GM18951 (cell line): ENCODE data around the gene PACS2.
"Not testable (repeated sequence)": the region's sequence is repeated elsewhere in the genome, so short reads cannot be mapped to it uniquely, and the experiment has no call there.

ENCODE experiments used
- POLR2A ChIP-seq: IDR thresholded peaks from 4 replicates; pipeline ENCODE4 v1.6.1; 2011; ENCODE audit warnings: mild to moderate bottlenecking; ENCODE audit not compliant: insufficient read length, insufficient read depth; ENCODE audit errors: extremely low read depth
- in situ Hi-C: fragments of 300-500 bp; cut with MboI; formaldehyde crosslinking; loops from one replicate; pipeline ENCODE4 v1.12.0; 2022; ENCODE audit warnings: low sequenced_read_pairs, mixed read lengths, inconsistent platforms; ENCODE audit not compliant: unreplicated experiment

Gene PACS2

DNA sequence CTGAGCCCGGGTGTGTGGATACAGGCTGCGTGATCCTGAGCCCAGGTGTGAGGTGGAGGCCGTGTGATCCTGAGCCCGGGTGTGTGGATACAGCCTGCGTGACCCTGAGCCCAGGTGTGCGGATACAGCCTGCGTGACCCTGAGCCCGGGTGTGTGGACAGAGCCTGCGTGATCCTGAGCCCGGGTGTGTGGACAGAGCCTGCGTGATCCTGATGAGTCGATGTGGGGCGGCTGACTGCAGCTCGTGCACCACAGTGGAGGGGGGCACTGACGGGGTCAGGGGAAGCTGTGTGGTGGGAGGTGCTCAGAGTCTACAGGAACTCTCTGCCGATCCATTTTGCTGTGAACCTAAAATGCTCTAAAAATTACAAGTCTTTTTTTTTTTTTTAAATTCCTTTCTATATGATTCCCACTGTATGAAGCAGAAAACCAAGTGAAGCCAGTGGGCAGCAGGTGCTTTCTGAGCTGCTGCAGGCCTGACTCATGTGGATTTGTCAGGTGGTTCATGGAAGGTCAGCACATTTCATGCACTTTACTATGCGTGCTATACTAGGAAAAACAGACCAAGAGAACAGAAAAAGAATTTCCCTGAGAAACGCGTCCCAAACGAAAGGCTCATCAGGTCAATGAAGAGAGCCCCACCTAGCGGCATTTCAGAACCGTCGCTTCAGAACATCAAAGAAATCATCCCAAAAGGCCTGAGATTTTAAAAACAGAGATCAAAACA, 33.0 kb upstream of the PACS2 start:
- in situ Hi-C loops, result no loop called here
- no peak for TF ChIP-seq POLR2A

DNA sequence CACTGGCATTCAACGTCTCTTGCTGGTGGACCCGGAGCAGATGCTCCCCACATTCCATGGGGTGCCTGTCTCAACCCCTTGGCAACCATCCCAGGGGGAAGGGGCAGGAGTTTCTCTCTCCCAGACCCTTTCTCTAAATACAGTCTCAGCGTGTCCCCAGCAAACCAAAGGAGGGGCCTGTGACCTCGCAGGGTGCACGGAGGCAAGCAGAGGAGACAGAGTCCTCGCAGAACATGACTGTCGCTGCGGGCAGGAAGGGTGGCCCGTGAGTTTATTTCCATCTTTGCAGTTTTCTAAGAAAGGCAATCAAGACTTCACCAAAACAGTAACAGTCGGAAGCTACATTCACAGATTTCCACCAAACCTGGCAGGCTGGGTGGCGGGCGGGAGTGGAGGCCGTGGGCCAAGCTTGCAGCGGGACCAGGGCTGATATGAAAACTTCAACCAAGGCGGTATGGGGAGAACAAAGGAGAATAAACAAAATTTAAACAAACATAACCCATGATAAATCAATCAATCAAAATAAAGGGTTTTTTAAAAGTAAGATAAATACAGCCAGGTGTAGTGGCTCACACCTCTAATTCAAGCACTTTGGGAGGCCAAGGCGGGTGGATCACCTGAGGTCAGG, 32.3 kb upstream of the PACS2 start:
- in situ Hi-C loops, result no loop called here

DNA sequence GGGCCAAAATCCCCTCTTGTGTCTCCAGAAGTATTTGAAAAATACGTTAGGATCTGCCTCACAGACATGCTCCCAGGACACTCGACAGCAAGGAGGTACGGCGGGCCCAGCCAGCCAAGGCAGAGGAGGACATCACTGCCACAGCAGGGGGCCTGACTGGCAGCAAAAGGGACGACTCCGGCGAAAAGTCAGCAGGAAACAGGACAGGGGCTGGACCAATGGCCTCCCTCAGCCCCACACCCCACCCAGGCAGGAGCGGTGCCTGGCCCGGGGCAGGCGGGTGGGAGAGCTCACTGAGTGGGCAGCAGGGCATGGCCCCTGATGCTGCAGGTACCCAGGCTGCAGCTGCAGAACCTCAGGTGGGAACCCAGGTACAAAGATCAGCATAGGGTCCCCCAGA, 31.5 kb upstream of the PACS2 start:
- in situ Hi-C loops, result no loop called here
- TF ChIP-seq POLR2A, result no peak

More for the DNA sequence above, 32.3 kb upstream of the PACS2 start:
- TF ChIP-seq POLR2A, result no peak

DNA sequence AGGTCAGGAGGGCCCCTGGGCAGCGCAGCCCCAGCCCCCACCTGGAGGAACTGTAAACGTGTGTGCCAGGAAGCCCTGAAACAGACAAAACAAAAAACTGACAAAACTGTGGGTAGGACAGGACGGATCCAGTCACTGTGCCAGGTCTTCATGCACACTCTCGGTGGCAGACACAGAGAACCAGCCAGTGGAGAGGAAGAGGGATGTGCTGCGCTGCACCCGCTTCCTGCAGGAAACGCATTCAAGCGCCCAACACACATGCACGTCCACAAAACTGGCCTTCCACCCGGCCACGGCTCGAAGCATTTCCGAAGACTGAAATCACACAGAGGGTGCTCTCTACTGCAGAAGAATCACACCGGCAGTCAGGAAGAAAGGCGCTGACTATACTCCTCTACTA, 30.6 kb upstream of the PACS2 start:
- in situ Hi-C loops, result no loop called here
- TF ChIP-seq POLR2A, result no peak

DNA sequence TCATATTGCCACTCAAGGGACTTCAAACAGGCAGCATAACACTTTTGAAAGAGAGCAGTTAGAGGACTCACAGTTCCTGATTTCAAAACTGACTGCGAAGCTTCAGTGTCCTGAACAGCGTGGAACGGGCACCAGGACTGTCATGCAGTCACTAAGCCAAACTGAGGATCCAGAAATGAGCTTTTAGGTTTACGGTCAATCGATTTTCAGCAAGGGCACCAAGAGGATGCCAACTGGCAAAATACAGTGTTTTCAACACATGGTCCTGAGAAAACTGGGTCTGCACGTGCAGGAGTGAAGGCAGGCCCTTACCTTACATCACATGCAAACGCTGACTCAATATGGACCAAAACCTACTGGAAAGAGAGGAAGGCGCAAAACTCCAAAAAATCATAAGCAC, 29.4 kb upstream of the PACS2 start:
- no peak for TF ChIP-seq POLR2A
- in situ Hi-C loops, result no loop called here

DNA sequence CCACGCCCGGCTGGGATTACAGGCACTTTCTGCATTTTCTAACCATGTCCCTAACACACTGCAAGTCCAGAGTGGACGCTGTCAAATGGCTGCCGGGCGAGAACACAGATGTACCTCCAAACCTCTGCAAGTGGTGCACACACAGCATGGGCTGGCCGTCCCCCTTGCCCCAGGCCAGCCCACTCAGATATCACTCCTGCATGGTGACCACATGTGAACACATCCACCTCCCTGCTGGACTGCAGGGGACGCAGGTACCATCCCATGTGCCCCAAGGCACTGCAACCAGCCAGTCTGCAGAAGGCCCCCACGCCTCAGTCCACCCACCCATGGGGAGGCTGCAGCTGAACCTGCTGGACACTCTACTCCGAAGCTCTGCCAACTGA, 27.8 kb upstream of the PACS2 start:
- no peak for TF ChIP-seq POLR2A
- in situ Hi-C loops, result no loop called here

DNA sequence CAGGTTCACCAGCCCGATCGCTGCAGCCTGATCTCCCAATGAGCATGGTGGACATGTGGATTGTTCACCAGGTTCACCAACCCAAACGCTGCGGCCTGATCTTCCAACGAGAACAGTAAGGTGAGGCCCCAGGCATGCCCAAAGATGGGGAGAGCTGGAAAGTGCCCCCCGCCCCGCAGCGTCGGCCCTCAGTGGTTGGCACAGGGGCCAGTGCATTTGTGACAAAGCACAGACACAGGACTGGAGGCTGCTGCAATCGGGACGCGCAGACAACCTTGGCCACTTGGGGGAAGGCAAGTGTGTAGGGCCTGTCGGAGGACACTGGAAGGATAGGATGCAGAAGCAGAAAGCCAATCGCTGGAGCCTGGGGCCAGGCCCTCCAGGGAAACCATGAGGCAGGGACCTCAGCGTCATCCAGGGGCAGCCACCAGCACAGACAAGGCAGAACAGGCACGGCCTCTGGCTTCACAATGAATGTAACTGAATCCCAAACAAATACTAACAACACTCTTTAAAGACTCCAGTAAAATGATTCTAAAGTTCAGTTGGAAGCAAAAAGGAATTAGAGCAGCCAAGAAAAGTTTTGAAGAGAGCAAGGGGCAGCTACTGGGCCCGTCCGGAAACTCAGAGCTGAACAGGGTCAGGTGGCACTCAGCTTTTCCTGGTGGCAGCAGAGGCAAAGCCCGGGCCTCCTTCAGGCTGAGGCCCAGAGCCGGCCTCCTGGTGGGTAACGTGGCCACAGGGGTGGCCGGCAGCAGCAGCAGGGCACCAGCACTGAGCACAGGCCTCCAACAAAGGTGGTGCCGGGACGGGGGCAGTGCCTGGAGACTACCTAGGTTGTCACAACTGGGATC, 27.1 kb upstream of the PACS2 start:
- in situ Hi-C loops, result no loop called here
- TF ChIP-seq POLR2A, result no peak

DNA sequence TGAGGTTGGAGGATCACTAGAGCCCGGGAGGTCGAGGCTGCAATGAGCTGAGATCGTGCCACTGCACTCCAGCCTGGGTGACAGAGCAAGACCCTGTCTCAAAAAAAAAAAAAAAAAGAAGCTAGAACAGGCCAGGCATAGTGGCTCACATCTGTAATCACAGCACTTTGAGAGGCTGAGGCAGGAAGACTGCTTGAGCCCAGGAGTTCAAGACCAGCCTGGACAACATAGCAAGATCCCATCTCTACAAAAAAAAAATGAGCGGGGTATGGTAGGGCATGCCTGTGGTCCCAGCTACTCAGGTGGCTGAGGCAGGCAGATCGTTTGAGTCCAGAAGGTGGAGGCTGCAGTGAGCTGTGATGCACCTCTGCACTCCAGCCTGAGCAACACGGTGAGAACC, 25.6 kb upstream of the PACS2 start:
- in situ Hi-C loops, result not testable (repeated sequence)

DNA sequence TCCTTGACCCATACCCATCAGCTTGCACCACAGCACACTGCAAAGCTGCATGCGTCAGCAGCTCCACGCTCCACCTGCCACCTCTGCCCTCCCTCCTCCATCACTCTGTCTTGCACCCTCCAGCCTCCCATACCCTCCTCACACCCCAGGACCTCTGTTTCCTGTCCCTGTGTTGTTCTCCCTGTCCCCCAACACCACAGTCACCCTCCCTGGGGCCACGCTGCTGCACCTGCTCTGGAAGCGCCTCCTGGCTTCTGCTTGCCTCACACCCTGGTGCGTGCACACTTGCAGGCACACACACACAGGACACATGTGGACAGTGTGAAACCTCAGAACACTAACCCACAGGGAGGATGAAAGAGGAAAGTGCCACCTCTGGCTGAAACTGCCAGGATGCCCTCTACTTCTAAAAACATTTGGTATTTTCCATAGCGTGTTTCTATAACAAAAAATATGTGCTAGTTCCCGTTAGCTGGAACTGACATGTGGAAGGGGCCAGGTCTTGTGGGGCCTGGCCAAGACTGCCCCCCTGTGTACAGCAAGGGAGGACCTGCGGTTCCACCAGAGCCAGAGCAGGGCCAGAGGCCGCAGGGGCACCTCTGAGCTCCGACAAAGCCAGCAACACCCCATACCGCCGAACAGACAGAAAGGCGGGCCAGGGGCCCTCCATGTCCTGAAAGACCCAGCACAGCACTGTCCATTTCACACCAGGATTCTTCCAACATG, 23.8 kb upstream of the PACS2 start:
- no peak for TF ChIP-seq POLR2A
- in situ Hi-C loops, result no loop called here

DNA sequence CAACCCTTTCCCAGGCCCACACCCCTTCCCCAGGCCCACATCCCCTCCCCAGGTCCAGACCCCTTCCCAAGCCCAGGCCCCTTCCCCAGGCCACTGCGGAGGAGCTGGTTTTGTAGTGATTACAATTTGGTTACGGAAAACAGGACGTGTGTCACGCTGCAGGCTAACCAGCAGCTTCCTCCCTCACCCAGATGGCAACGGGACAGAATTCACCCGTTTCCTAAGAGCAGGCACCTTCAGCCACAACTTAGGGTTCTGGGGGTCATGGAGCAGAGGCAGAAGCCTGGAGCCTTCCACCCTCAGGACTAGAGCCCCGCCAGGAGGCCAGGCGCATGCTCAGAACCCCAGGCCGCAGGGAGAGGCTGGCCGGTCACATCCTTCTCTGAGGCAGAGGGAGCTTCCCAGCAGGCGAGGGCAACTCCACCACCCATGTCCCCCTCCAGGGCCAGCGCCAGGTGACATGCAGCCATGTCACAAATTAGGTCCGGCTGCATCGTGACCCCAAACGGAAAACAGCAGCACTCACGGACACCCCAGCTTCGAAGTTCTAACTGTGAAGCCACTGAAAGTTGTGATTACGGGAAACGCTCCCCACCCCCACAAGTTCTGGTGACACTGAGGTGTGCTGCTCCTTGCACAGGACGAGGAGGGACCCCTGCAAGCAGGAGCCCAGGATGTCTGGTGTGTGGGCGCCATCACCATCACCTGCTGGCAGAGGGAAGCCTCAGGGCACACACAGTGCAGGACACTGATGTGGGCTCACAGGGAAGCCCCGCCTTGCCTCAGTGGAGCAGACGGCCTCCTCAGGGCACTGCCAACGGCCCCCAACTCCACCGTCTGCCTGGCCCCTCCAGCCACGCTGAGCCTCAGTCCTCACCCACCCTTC, 21.5 kb upstream of the PACS2 start:
- in situ Hi-C loops, result no loop called here
- no peak for TF ChIP-seq POLR2A

DNA sequence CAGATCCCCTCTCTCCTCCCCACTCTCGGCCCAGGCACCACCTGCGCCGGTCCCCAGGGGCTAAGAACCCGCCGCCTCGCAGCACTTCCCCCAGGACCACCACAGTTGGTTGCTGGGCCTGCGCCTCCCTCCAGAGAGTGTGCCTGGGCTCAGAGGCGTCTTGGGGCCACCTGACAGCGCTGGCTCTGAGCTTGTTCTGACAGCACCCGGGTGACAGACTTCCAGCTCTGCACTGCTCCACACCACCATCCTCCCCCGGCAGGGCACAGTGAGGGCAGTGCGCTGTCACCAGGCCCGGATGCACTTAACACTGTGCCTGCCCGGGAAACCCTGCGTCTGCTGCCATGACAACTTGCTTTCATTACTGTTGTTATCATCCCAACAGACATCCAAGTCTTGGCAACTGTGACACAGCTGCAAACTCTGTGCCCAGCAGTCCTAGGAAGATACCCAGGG, 20.4 kb upstream of the PACS2 start:
- peak; percentile 33 for TF ChIP-seq POLR2A
- in situ Hi-C loops, result no loop called here

DNA sequence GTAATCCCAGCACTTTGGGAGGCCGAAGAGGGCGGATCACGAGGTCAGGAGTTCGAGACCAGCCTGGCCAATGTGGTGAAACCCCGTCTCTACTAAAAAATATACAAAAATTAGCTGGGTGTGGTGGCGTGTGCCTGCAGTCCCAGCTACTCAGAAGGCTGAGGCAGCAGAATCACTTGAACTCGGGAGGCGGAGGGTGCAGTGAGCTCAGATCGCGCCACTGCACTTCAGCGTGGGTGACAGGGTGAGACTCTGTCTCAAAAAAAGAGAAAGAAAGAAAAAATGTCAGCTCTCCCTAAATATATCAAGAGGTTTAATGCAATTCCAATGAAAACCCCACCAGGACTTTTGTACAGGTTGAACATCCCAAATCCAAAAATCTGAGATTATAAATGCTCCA, 17.2 kb upstream of the PACS2 start:
- in situ Hi-C loops, result not testable (repeated sequence)
